HepG2 (cell line): ENCODE measurements around the gene NRG3. TPM values are rescaled to one million over a fixed set of nuclear protein-coding genes. Genes with fewer than 3 reads are reported as not detected.

ENCODE experiments used
- ATAC-seq: fragments of 200-7000 bp; cut with Tn5 transposase; 3 replicates; pipeline ENCODE4 v1.9.1; 2020; ENCODE audit warnings: mild to moderate bottlenecking, moderate library complexity
- BruUV-seq: library from RNA; stranded (reverse); fragments of 400-500 nt; replicated peaks from 2 replicates; lab custom pipeline; 2021; lab: Mats Ljungman, UMichigan
- CTCF ChIA-PET: fragments of 300-600 bp; formaldehyde crosslinking; extraction: SDS; loops from one replicate; lab custom pipeline; 2021; ENCODE audit warnings: low total read pairs, inconsistent platforms, low intra/inter-chr PET ratio; lab: Yijun Ruan, JAX
- POLR2A ChIA-PET: fragments of 350-600 bp; sonication (Branson Sonifier 250); formaldehyde crosslinking; loops from one replicate; lab custom pipeline; 2020; ENCODE audit warnings: antibody characterized with exemption, inconsistent platforms; lab: Yijun Ruan, JAX
- DNase-seq: peaks from one replicate; pipeline ENCODE4 v3.0.0-alpha.2; 2015; ENCODE audit warnings: low spot score
- FAIRE-seq: peaks from 3 replicates; lab custom pipeline; 2011; peaks lifted over from hg19 to GRCh38; lab: Jason Lieb, UNC
- H2AFZ ChIP-seq: one replicate; pipeline ENCODE4 v1.6.1; 2011; ENCODE audit warnings: low read length, inconsistent platforms
- H3K27ac ChIP-seq: fragments of 300-600 bp; 3 replicates; pipeline ENCODE4 v1.8.0; 2011; ENCODE audit warnings: mixed run types, mild to moderate bottlenecking, mixed read lengths, low read length, inconsistent platforms; ENCODE audit not compliant: insufficient read depth; ENCODE audit errors: extremely low read length
- H3K27me3 ChIP-seq, 2 experiments: fragments of 200-600 bp in 1 of 2; 2 replicates in 1 of 2; 3 replicates in 1 of 2; pipeline versions ENCODE4 v1.6.0 to v1.8.0; 2011; ENCODE audit warnings: low read length in 2 of 2, mild to moderate bottlenecking in 2 of 2, moderate library complexity in 2 of 2, inconsistent platforms in 1 of 2; ENCODE audit not compliant: insufficient read depth in 2 of 2, control insufficient read depth in 1 of 2
- H3K36me3 ChIP-seq, 2 experiments: fragments of 200-600 bp in 1 of 2; replicated peaks in 1 of 2; 2 replicates in 1 of 2; 3 replicates in 1 of 2; pipeline versions ENCODE4 v1.5.1 to v1.8.0; 2011; ENCODE audit warnings: low read length in 2 of 2, inconsistent platforms in 1 of 2; ENCODE audit not compliant: insufficient read depth in 2 of 2, control insufficient read depth in 1 of 2
- H3K4me1 ChIP-seq: 2 replicates; pipeline ENCODE4 v1.5.1; 2012; ENCODE audit warnings: low read length, inconsistent platforms; ENCODE audit not compliant: insufficient read depth
- H3K4me2 ChIP-seq: 2 replicates; pipeline ENCODE4 v1.6.0; 2011; ENCODE audit warnings: low read depth, low read length, inconsistent platforms
- H3K4me3 ChIP-seq, 3 experiments: fragments of 200-600 bp in 1 of 3; sonication (generic), shearing (Covaris generic) in 1 of 3; replicated peaks in 1 of 3; 2 replicates each; pipeline ENCODE4 v1.5.1; 2011 to 2016; ENCODE audit warnings: low read length in 3 of 3, inconsistent platforms in 2 of 3, low read depth in 2 of 3, mild to moderate bottlenecking in 2 of 3, control low read depth in 1 of 3, mixed read lengths in 1 of 3; ENCODE audit not compliant: insufficient read depth in 1 of 3
- H3K79me2 ChIP-seq: one replicate; pipeline ENCODE4 v1.6.1; 2011; ENCODE audit warnings: low read length, inconsistent platforms; ENCODE audit not compliant: insufficient read depth
- H3K9ac ChIP-seq: 2 replicates; pipeline ENCODE4 v1.6.0; 2011; ENCODE audit warnings: mild to moderate bottlenecking, low read depth, low read length, inconsistent platforms; ENCODE audit not compliant: insufficient read depth
- H3K9me3 ChIP-seq: 2 replicates; pipeline ENCODE4 v1.5.1; 2012; ENCODE audit warnings: mild to moderate bottlenecking, low read length
- H4K20me1 ChIP-seq: 2 replicates; pipeline ENCODE4 v1.6.0; 2011; ENCODE audit warnings: inconsistent platforms, mild to moderate bottlenecking, low read length, moderate library complexity; ENCODE audit not compliant: insufficient read depth
- ATF7 ChIP-seq, 2 experiments: fragments of 450-650 bp in 1 of 2; sonication (generic) in 1 of 2; formaldehyde crosslinking in 1 of 2; IDR thresholded peaks; 2 replicates each; pipeline versions ENCODE4 v1.4.0 to v1.6.1; 2016 to 2020; ENCODE audit warnings: antibody characterized with exemption in 1 of 2, mild to moderate bottlenecking in 1 of 2, missing genetic modification reagents in 1 of 2
- CSRNP2 ChIP-seq: sonication (generic); formaldehyde crosslinking; conservative IDR thresholded peaks from 2 replicates; pipeline ENCODE4 v1.8.0; 2022; ENCODE audit warnings: low read depth, missing genetic modification reagents
- DMAP1 ChIP-seq: IDR thresholded peaks from 2 replicates; pipeline ENCODE4 v1.6.1; 2016
- RXRA ChIP-seq: sonication (generic); formaldehyde crosslinking; IDR thresholded peaks from 2 replicates; pipeline ENCODE4 v1.5.1; 2020; ENCODE audit warnings: missing genetic modification reagents
- SMAD9 ChIP-seq: sonication (generic); formaldehyde crosslinking; IDR thresholded peaks from 2 replicates; pipeline ENCODE4 v1.5.1; 2020; ENCODE audit warnings: mild to moderate bottlenecking, missing genetic modification reagents
- SP140L ChIP-seq: sonication (generic); formaldehyde crosslinking; IDR thresholded peaks from 2 replicates; pipeline ENCODE4 v1.4.0; 2020; ENCODE audit warnings: missing genetic modification reagents, borderline replicate concordance
- TFAP4 ChIP-seq: sonication (generic); IDR thresholded peaks from 2 replicates; pipeline ENCODE4 v1.6.1; 2016; ENCODE audit warnings: low read depth, borderline replicate concordance
- THAP11 ChIP-seq: IDR thresholded peaks from 2 replicates; pipeline ENCODE4 v1.6.1; 2016; ENCODE audit warnings: missing biosample characterization, missing genetic modification reagents
- ZC3H13 ChIP-seq: sonication (generic); formaldehyde crosslinking; IDR thresholded peaks from 2 replicates; pipeline ENCODE4 v1.8.1; 2023; ENCODE audit warnings: mild to moderate bottlenecking, missing genetic modification reagents, moderate library complexity
- ZFY ChIP-seq: sonication (generic); formaldehyde crosslinking; IDR thresholded peaks from 2 replicates; pipeline ENCODE4 v1.4.0; 2020; ENCODE audit warnings: missing genetic modification reagents
- ZNF510 ChIP-seq: sonication (generic); formaldehyde crosslinking; IDR thresholded peaks from 2 replicates; pipeline ENCODE4 v1.4.0; 2020; ENCODE audit warnings: low read depth, mild to moderate bottlenecking, missing genetic modification reagents
- WGBS: methylation state at CpG from one replicate; pipeline ENCODE4 v1.1.6; 2017; ENCODE audit warnings: low lambda C conversion rate; 5-methylcytosine and 5-hydroxymethylcytosine counted together
- in situ Hi-C: cut with HindIII; loops from 2 replicates; pipeline ENCODE4 v1.10.0; 2017; ENCODE audit warnings: low pct_unique_long_range_greater_than_20kb; ENCODE audit not compliant: extremely low pct_ligation_motif_present
- intact Hi-C: fragments of 100-400 bp; cut with micrococcal nuclease; formaldehyde crosslinking; loops from one replicate; pipeline ENCODE4 v1.10.0; 2022; ENCODE audit not compliant: unreplicated experiment
- polyA plus RNA-seq, 8 experiments: library from polyadenylated mRNA; depleted of rRNA in 3 of 8; stranded (reverse) in 7 of 8; unstranded in 1 of 8; fragments of >200 nt; fragmentation: Illumina TruSeq in 4 of 8; extraction: Trizol in 4 of 8; gene quantifications; 2 replicates each; pipeline versions ENCODE4 v1.2.1 to v1.2.3, GENCODE V29; 2011 to 2016; ENCODE audit warnings: low read depth in 4 of 8, missing spikeins in 1 of 8, mixed read lengths in 1 of 8; ENCODE audit not compliant: insufficient read depth in 1 of 8
- total RNA-seq, 5 experiments: library from RNA; depleted of rRNA; stranded (reverse); fragments of >200 nt; fragmentation: Illumina TruSeq; extraction: Trizol; gene quantifications; 2 replicates each; pipeline ENCODE4 v1.2.3, GENCODE V29; 2016; ENCODE audit warnings: low read depth in 1 of 5
- TF ChIP-seq, protein P1 (sequence below): sonication (generic); formaldehyde crosslinking; IDR thresholded peaks from 2 replicates; pipeline ENCODE4 v1.5.0; 2020; ENCODE audit warnings: missing genetic modification reagents
- TF ChIP-seq, protein P2 (sequence below): sonication (generic); formaldehyde crosslinking; IDR thresholded peaks from 2 replicates; pipeline ENCODE4; 2020; ENCODE audit warnings: missing genetic modification reagents, mild to moderate bottlenecking, borderline replicate concordance

Gene NRG3
- total and polyA plus RNA-seq, 2 of the 13 experiments (the other 11 are each of a cell fraction or from before 2014, with no cell fraction given) = not detected

- DNase-seq = no peak
Observed at GRCh38 chr10:82464191-82464818, 589.3 kb downstream of the NRG3 start.

GRCh38 chr10:82464966-82465365 lies 590.0 kb downstream of the NRG3 start:
- FAIRE-seq = no peak
- Histone ChIP-seq H3K9ac (no peak overlapping the region), H3K9me3 (peaks cover 94% of the 10 kb centered on the region), H3K4me3 (no peak overlapping the region), H2AFZ (no peak overlapping the region), H3K79me2 (no peaks in the 10 kb centered on the region), H3K27me3 (no peaks in the 10 kb centered on the region), H3K36me3 (no peaks in the 10 kb centered on the region), H4K20me1 (no peaks in the 10 kb centered on the region), H3K4me2 (no peak overlapping the region), H3K27ac (no peak overlapping the region), H3K4me1 (no peaks in the 10 kb centered on the region)
- ChIA-PET CTCF (no interaction called here), POLR2A (no interaction called here)
- no peak for DNase-seq
- 33% methylated on average over 5 of the region's 5 CpGs for WGBS
- ATAC-seq = no peak
- intact Hi-C loops (no loop called here), in situ Hi-C loops (no loop called here)
- BruUV-seq = no TSS peak
- TF ChIP-seq DMAP1 (CRISPR knock-in tag) = no peak
- TF ChIP-seq, protein P1, sequence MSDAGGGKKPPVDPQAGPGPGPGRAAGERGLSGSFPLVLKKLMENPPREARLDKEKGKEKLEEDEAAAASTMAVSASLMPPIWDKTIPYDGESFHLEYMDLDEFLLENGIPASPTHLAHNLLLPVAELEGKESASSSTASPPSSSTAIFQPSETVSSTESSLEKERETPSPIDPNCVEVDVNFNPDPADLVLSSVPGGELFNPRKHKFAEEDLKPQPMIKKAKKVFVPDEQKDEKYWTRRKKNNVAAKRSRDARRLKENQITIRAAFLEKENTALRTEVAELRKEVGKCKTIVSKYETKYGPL = no peak
- TF ChIP-seq, protein P2, sequence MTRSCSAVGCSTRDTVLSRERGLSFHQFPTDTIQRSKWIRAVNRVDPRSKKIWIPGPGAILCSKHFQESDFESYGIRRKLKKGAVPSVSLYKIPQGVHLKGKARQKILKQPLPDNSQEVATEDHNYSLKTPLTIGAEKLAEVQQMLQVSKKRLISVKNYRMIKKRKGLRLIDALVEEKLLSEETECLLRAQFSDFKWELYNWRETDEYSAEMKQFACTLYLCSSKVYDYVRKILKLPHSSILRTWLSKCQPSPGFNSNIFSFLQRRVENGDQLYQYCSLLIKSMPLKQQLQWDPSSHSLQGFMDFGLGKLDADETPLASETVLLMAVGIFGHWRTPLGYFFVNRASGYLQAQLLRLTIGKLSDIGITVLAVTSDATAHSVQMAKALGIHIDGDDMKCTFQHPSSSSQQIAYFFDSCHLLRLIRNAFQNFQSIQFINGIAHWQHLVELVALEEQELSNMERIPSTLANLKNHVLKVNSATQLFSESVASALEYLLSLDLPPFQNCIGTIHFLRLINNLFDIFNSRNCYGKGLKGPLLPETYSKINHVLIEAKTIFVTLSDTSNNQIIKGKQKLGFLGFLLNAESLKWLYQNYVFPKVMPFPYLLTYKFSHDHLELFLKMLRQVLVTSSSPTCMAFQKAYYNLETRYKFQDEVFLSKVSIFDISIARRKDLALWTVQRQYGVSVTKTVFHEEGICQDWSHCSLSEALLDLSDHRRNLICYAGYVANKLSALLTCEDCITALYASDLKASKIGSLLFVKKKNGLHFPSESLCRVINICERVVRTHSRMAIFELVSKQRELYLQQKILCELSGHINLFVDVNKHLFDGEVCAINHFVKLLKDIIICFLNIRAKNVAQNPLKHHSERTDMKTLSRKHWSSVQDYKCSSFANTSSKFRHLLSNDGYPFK (CRISPR knock-in tag) = no peak
- no peak for TF ChIP-seq TFAP4
- no peak for TF ChIP-seq ATF7 (IDR thresholded peaks at IDR 0.05)
- no peak for TF ChIP-seq ATF7 (CRISPR knock-in tag; IDR thresholded peaks at IDR 0.05)
- no peak for TF ChIP-seq ZNF510 (CRISPR knock-in tag)
- TF ChIP-seq ZC3H13 (CRISPR knock-in tag) = no peak
- no peak for TF ChIP-seq ZFY (CRISPR knock-in tag)
- TF ChIP-seq THAP11 (CRISPR knock-in tag) = no peak
- TF ChIP-seq SP140L (CRISPR knock-in tag) = no peak
- TF ChIP-seq CSRNP2 (CRISPR knock-in tag) = no peak
- TF ChIP-seq RXRA (CRISPR knock-in tag) = no peak

More at GRCh38 chr10:82464191-82464818, 589.3 kb downstream of the NRG3 start:
- FAIRE-seq = no peak
- intact Hi-C loops (no loop called here), in situ Hi-C loops (no loop called here)
- 30% methylated on average over 6 of the region's 6 CpGs for WGBS
- POLR2A ChIA-PET = no interaction called here
- ATAC-seq = no peak
- Histone ChIP-seq H3K9me3 (peaks cover 94% of the 10 kb centered on the region), H3K4me3 (no peak overlapping the region), H3K9ac (no peak overlapping the region), H3K27me3 (no peaks in the 10 kb centered on the region), H3K79me2 (no peaks in the 10 kb centered on the region), H3K4me2 (no peak overlapping the region), H4K20me1 (no peaks in the 10 kb centered on the region), H3K36me3 (no peaks in the 10 kb centered on the region), H2AFZ (no peak overlapping the region), H3K27ac (no peak overlapping the region), H3K4me1 (no peaks in the 10 kb centered on the region)
- no TSS peak for BruUV-seq
- CTCF ChIA-PET = no interaction called here
- TF ChIP-seq SMAD9 (CRISPR knock-in tag) = no peak
